Stimulated activated CD4-positive, alpha-beta T cell treated with anti-CD3 and anti-CD28 coated beads, Interleukin-1b, Interleukin-23, amount 100 ng/mL, for 48 hours (primary cell): Measurements from ENCODE around the gene HDLBP.
A peak's percentile ranks its signal among the peaks of the same experiment; 100 is the strongest.
"Not testable (repeated sequence)": the region's sequence is repeated elsewhere in the genome, so short reads cannot be mapped to it uniquely, and the experiment has no call there.

ENCODE experiments used
- DNase-seq: peaks from one replicate; pipeline ENCODE4 v3.0.0-alpha.2; 2020

The HDLBP gene

GRCh38 chr2:241302759-241303651 lies 12.5 kb downstream of the HDLBP start:
- DNase-seq = no peak

- DNase-seq = no peak
These were observed 13.4 kb downstream of the HDLBP start for GRCh38 chr2:241302083-241302482.

- peak; percentile 18 for DNase-seq
These were observed 15.5 kb downstream of the HDLBP start for GRCh38 chr2:241300000-241300399.

GRCh38 chr2:241298673-241299072 lies 16.8 kb downstream of the HDLBP start:
- DNase-seq = no peak

- DNase-seq = no peak
These were observed 18.7 kb downstream of the HDLBP start for GRCh38 chr2:241296767-241297166.

GRCh38 chr2:241295326-241296095 lies 20.0 kb downstream of the HDLBP start:
- DNase-seq = no peak

GRCh38 chr2:241293378-241293797 lies 22.1 kb downstream of the HDLBP start:
- DNase-seq = not testable (repeated sequence)

GRCh38 chr2:241291977-241292376 lies 23.5 kb downstream of the HDLBP start:
- DNase-seq = no peak

- no peak for DNase-seq
These were observed 24.3 kb downstream of the HDLBP start for GRCh38 chr2:241291153-241291552.

GRCh38 chr2:241289597-241289996 lies 25.9 kb downstream of the HDLBP start:
- DNase-seq = no peak

GRCh38 chr2:241289053-241289452 lies 26.4 kb downstream of the HDLBP start:
- no peak for DNase-seq

GRCh38 chr2:241288324-241288888 lies 27.1 kb downstream of the HDLBP start:
- DNase-seq = no peak

- no peak for DNase-seq
These were observed 29.0 kb downstream of the HDLBP start for GRCh38 chr2:241286348-241287090.

GRCh38 chr2:241285596-241285995 lies 29.9 kb downstream of the HDLBP start:
- no peak for DNase-seq

- no peak for DNase-seq
These were observed 32.9 kb downstream of the HDLBP start for GRCh38 chr2:241282555-241282954.

- no peak for DNase-seq
These were observed 35.2 kb downstream of the HDLBP start for GRCh38 chr2:241280291-241280690.

GRCh38 chr2:241279828-241280227 lies 35.6 kb downstream of the HDLBP start:
- no peak for DNase-seq

GRCh38 chr2:241279413-241279812 lies 36.1 kb downstream of the HDLBP start:
- DNase-seq = no peak

- DNase-seq = not testable (repeated sequence)
These were observed 37.2 kb downstream of the HDLBP start for GRCh38 chr2:241278306-241278705.

GRCh38 chr2:241275910-241276309 lies 39.6 kb downstream of the HDLBP start:
- no peak for DNase-seq

- DNase-seq = no peak
These were observed 40.0 kb downstream of the HDLBP start for GRCh38 chr2:241275504-241275903.

GRCh38 chr2:241274127-241274526 lies 41.3 kb downstream of the HDLBP start:
- no peak for DNase-seq
